GM18507 (cell line): ENCODE measurements around the gene UFSP2.

Source experiments
- DNase-seq: peaks from one replicate; pipeline ENCODE4 v3.0.0; 2011; ENCODE audit warnings: low read depth; ENCODE audit not compliant: insufficient read length; ENCODE audit errors: extremely low spot score
- FAIRE-seq: peaks from 2 replicates; lab custom pipeline; 2011; peaks lifted over from hg19 to GRCh38; lab: Jason Lieb, UNC

Gene UFSP2

DNA sequence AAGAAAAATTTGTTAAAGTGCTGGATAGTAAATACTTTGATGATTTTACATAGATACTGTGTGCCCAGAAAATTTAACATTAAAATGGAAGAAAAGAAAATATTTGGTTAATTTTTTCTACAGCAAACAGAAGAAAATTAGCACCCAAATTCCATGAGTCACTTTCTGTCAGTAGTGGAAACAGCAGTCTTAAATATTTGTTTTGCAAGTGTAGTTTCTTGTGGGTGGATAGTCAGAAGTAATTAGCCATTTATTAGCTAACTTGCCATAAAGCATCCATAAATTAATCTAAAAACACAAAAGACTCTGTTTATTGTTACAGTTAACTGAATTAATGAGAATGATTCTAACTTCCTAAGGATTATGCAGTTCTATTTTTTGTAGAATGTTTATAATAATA is 9.7 kb upstream of the UFSP2 start:
- FAIRE-seq (no peak), DNase-seq (no peak)

DNA sequence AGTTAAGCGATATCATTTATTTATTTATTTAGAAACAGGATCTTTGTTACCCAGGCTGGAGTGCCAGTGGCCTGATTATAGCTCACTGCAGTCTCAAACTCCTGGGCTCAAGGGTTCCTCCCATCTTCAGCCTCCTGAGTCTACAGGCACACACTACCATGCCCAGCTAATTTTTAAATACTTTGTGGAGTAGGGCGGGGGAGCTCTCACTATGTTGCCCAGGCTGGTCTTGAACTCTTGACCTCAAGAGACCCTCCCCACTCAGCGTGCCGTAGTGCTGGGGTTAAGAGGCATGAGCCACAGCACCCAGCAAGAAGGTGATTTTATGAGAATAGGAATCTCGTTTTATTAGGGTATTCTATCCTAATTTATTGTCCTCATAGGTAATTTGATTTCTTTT is 3.9 kb upstream of the UFSP2 start:
- no peak for FAIRE-seq
- no peak for DNase-seq

GRCh38 chr4:185426960-185427688 is 1.4 kb upstream of the UFSP2 start:
- FAIRE-seq: no peak
- DNase-seq: no peak

- DNase-seq: no peak
- peak; percentile 56 for FAIRE-seq
Measured at GRCh38 chr4:185424905-185425646, 688 bp downstream of the UFSP2 start.

DNA sequence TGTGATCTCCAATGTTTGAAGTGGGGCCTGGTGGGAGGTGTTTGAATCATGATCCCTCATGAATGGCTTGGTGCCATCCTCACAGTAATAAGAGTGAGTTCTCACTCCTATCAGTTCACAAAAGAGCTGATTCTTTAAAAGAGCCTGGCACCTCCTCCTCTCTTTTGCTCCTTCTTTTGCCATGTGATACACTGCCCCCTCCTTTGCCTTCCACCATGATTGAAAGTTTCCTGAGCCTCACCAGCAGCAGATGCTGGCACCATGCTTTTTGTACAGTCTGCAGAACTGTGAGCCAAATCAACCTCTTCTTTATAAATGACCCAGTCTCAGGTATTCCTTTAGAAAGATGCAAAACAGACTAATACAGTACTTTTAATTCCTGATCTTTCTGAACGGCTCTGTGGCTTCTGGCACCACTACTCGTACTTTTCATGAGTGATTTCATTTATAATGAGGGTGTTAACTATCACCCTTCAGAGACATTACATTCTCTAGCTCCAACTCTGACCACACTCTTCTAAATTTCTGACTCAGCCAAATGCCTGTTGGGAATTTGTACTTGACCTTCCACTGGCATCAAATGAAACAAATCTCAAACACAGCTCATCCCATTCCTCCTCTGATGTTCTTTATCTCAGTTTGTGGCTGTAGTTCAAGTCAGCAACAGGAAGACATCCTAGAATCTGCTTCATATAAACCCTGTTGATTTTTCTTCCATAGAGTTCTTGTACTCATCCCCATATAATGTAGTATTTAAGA is 4.2 kb downstream of the UFSP2 start:
- no peak for DNase-seq
- FAIRE-seq: no peak

DNA sequence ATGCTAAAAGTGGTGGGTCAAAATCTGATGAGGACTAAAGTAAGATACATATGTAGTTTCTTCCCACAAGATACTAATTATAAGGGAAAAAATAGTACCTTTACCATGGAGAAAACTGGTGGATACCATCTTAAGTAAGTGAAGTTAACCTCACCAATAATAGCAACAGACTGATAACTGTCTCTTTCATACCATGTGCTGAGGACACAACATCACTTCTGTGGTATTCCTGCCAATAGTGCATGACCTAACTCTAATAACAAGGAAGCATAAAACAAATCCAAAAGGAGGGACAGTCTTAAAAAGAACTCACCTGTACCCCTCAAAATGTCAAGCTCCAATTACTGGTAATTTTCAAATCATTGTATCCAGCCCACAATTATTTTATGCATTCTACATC is 8.8 kb downstream of the UFSP2 start:
- FAIRE-seq: no peak
- DNase-seq: no peak

- no peak for DNase-seq
- no peak for FAIRE-seq
Measured at GRCh38 chr4:185412412-185412811, 13.4 kb downstream of the UFSP2 start.

GRCh38 chr4:185411849-185412248 is 13.9 kb downstream of the UFSP2 start:
- FAIRE-seq (no peak), DNase-seq (no peak)

DNA sequence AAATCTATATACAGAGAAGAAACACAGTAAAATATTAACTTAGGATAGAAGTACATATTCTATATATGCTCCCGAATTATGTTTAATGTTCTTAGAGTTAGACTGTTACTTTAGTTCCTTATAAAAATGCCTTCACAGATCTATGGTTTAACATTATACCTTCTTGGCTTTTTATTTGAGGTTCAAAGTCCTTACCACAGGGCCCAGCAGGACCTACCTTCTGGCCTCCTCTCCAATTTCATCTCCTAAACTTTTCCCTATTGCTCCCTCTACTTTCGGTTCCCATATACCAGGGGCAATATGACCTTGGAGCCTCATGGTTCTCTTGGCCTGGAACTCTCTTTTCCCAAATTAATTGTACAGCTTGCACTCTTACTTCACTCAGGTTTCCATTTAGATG is 17.3 kb downstream of the UFSP2 start:
- DNase-seq (no peak), FAIRE-seq (no peak)

- DNase-seq (no peak), FAIRE-seq (peak; percentile 75)
Measured at GRCh38 chr4:185405296-185405999, 20.3 kb downstream of the UFSP2 start.

- DNase-seq (no peak), FAIRE-seq (no peak)
Measured at GRCh38 chr4:185404031-185404430, 21.7 kb downstream of the UFSP2 start.

- DNase-seq (no peak), FAIRE-seq (no peak)
Measured at GRCh38 chr4:185399466-185399865, 26.3 kb downstream of the UFSP2 start.

DNA sequence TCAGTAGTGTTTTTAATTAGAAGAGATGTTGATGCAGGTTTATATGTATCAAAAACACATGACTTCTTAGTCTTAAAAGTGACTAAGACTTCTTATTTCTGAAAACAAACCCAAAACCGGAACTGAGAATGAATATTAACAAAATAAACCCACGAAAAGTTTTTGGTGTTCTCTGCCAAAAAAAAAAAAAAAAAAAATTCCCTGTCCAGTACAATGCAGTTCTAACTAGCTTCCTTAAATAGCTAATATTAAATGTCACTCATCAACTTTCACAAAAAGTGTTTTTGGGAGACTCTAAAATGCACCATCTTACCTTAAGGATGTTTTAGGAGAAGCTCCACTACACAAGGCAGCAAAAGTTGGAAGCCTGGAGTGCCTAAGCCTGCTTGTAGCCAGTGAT is 27.1 kb downstream of the UFSP2 start:
- FAIRE-seq: peak; percentile 47
- no peak for DNase-seq

GRCh38 chr4:185396724-185397385 is 28.9 kb downstream of the UFSP2 start, which contains the start of gene ANKRD37:
Gene ANKRD37, plus strand, starts transcription at chr4:185396841. Its CDS starts 83 bp downstream, at chr4:185396924.
- no peak for FAIRE-seq
- no peak for DNase-seq

- FAIRE-seq (peak; percentile 99), DNase-seq (peak; percentile 98)
Measured at GRCh38 chr4:185395956-185396723, 29.6 kb downstream of the UFSP2 start.

GRCh38 chr4:185395238-185395955 is 30.4 kb downstream of the UFSP2 start, which contains the start of gene LRP2BP:
Gene LRP2BP, minus strand, starts transcription at chr4:185395924. Its CDS starts 17,738 bp downstream, at chr4:185378186.
- FAIRE-seq (peak; percentile 81), DNase-seq (no peak)

GRCh38 chr4:185394568-185395237 is 31.1 kb downstream of the UFSP2 start:
- DNase-seq: no peak
- FAIRE-seq: peak; percentile 42
